Measurements from ENCODE around the gene CAGE1. TPM values are rescaled to one million over a fixed set of nuclear protein-coding genes. Genes with fewer than 3 reads are reported as not detected.

Gene CAGE1
- polyA plus RNA-seq, 3 donors, result not detected

DNA sequence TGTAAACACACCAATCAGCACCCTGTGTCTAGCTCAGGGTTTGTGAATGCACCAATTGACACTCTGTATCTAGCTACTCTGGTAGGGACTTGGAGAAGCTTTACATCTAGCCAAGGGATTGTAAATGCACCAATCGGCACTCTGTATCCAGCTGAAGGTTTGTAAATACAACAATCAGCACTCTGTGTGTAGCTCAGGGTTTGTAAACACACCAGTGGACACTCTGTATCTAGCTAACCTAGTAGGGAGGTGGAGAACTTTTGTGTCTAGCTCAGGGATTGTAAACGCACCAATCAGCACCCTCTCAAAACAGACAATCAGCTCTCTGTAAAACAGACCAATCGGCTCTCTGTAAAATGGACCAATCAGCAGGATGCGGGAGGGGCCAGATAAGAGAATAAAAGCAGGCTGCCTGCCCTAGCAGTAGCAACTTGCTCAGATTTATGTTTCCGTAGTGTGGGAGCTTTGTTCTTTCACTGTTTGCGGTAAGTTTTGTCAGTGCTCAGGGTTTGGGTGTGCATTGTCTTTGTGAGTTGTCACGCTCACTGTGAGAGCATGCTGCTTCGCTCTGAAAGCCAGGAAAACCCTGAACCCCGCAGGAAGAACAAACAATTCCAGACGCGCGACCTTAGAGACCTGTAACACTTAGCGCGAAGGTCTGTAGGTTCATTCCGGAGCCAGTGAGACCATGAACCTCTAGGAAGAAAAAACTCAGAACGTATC lies 37.1 kb upstream of the CAGE1 start:
- H3K4me1 ChIP-seq (ENCODE audit: control insufficient read depth in 1 of 2, insufficient read depth in 2 of 2, low read length in 2 of 2), result peaks cover 8 to 10% of the 10 kb centered on the region in 2 donors
- H3K9ac ChIP-seq (ENCODE audit: insufficient read depth, low read length, poor library complexity, severe bottlenecking), result no peak overlapping the region
- no peaks in the 10 kb centered on the region for H3K9me3 ChIP-seq (replicated peaks in 1 of 2; ENCODE audit: control insufficient read depth in 1 of 2, insufficient read depth in 1 of 2, low read length in 2 of 2)
- H3K36me3 ChIP-seq (replicated peaks in 1 of 2; ENCODE audit: control insufficient read depth in 1 of 2, insufficient read depth in 2 of 2, low read length in 2 of 2), result no peaks in the 10 kb centered on the region
- intact Hi-C loops (cut with micrococcal nuclease), result loop anchor here in 1 of 2 donors (10.0 kb wide), 1 partner anchor 188 kb away; no protein-coding TSS in a partner anchor
- no peak overlapping the region for H2AFZ ChIP-seq (ENCODE audit: insufficient read depth, low read depth, low read length, poor library complexity, severe bottlenecking)
- H3K9me3 Mint-ChIP-seq, result peaks cover 0 to 6% (median 0%) of the 10 kb centered on the region in 7 donors
- H3K27ac Mint-ChIP-seq, result no peak overlapping the region
- H3K36me3 Mint-ChIP-seq, result no peaks in the 10 kb centered on the region
- H3K27me3 ChIP-seq (ENCODE audit: control insufficient read depth in 2 of 2, insufficient read depth in 2 of 2, low read length in 2 of 2), result no peaks in the 10 kb centered on the region
- peak overlapping the region; percentile 5 to 7 for H3K4me3 Mint-ChIP-seq
- H3K4me3 ChIP-seq (replicated peaks in 1 of 3; ENCODE audit: low read depth in 2 of 3, low read length in 3 of 3), result no peak overlapping the region
- peaks cover 0 to 2% (median 0%) of the 10 kb centered on the region in 3 donors for H3K27me3 Mint-ChIP-seq (ENCODE audit: low read depth in 3 of 3)
- no peak overlapping the region for H3K4me2 ChIP-seq (replicated peaks; ENCODE audit: extremely low read depth, low read length, poor library complexity, severe bottlenecking)
- no peaks in the 10 kb centered on the region for H4K20me1 ChIP-seq (ENCODE audit: insufficient read depth, low read length)
- 76% methylated on average over 14 of the region's 16 CpGs for WGBS (ENCODE audit: insufficient coverage)
- peaks cover 12% of the 10 kb centered on the region for H3K4me1 Mint-ChIP-seq
- no peak overlapping the region for H3K27ac ChIP-seq (ENCODE audit: low read depth in 1 of 2, low read length in 2 of 2)
- TF ChIP-seq, protein P1, sequence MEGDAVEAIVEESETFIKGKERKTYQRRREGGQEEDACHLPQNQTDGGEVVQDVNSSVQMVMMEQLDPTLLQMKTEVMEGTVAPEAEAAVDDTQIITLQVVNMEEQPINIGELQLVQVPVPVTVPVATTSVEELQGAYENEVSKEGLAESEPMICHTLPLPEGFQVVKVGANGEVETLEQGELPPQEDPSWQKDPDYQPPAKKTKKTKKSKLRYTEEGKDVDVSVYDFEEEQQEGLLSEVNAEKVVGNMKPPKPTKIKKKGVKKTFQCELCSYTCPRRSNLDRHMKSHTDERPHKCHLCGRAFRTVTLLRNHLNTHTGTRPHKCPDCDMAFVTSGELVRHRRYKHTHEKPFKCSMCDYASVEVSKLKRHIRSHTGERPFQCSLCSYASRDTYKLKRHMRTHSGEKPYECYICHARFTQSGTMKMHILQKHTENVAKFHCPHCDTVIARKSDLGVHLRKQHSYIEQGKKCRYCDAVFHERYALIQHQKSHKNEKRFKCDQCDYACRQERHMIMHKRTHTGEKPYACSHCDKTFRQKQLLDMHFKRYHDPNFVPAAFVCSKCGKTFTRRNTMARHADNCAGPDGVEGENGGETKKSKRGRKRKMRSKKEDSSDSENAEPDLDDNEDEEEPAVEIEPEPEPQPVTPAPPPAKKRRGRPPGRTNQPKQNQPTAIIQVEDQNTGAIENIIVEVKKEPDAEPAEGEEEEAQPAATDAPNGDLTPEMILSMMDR (IDR thresholded peaks at IDR 0.05), result no peak
- H3K79me2 ChIP-seq (ENCODE audit: insufficient read depth, low read length), result no peaks in the 10 kb centered on the region
- no peak for DNase-seq

DNA sequence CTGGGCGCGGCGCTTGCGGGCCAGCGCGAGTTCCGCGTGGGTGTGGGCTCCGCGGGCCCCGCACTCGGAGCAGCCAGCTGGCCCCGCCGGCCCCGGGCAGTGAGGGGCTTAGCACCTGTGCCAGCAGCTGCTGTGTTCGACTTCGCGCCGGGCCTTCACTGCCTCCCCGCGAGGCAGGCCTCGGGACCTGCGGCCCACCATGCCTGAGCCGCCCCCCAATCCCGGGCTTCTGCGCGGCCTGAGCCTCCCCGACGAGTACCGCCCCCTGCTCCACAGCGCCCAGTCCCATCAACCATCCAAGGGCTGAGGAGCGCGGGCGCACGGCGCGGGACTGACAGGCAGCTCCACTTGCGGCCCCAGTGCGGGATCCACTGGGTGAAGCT lies 36.3 kb upstream of the CAGE1 start:
- peaks cover 0 to 2% (median 0%) of the 10 kb centered on the region in 3 donors for H3K27me3 Mint-ChIP-seq (ENCODE audit: low read depth in 3 of 3)
- DNase-seq, result no peak

More for the DNA sequence above, 36.3 kb upstream of the CAGE1 start:
- H3K4me1 ChIP-seq (ENCODE audit: control insufficient read depth in 1 of 2, insufficient read depth in 2 of 2, low read length in 2 of 2), result peaks cover 0 to 2% of the 10 kb centered on the region in 2 donors
- intact Hi-C loops (cut with micrococcal nuclease), result loop anchor here in 1 of 2 donors (10.0 kb wide), 1 partner anchor 189 kb away; no protein-coding TSS in a partner anchor
- no peak overlapping the region for H3K4me3 ChIP-seq (replicated peaks in 1 of 3; ENCODE audit: low read depth in 2 of 3, low read length in 3 of 3)
- H3K9me3 ChIP-seq (replicated peaks in 1 of 2; ENCODE audit: control insufficient read depth in 1 of 2, insufficient read depth in 1 of 2, low read length in 2 of 2), result no peaks in the 10 kb centered on the region
- H3K27ac ChIP-seq (ENCODE audit: low read depth in 1 of 2, low read length in 2 of 2), result no peak overlapping the region
- H3K9me3 Mint-ChIP-seq, result peaks cover 0 to 6% (median 0%) of the 10 kb centered on the region in 7 donors
- TF ChIP-seq, protein P1 (IDR thresholded peaks at IDR 0.05), result no peak
- peaks cover 4% of the 10 kb centered on the region for H3K4me1 Mint-ChIP-seq
- 98% methylated on average over 28 of the region's 39 CpGs for WGBS (ENCODE audit: insufficient coverage)
- no peaks in the 10 kb centered on the region for H4K20me1 ChIP-seq (ENCODE audit: insufficient read depth, low read length)
- H3K36me3 Mint-ChIP-seq, result peaks cover 0 to 6% of the 10 kb centered on the region in 2 donors
- H3K4me2 ChIP-seq (replicated peaks; ENCODE audit: extremely low read depth, low read length, poor library complexity, severe bottlenecking), result no peak overlapping the region
- no peaks in the 10 kb centered on the region for H3K36me3 ChIP-seq (replicated peaks in 1 of 2; ENCODE audit: control insufficient read depth in 1 of 2, insufficient read depth in 2 of 2, low read length in 2 of 2)
- H3K27ac Mint-ChIP-seq, result no peak overlapping the region
- H3K4me3 Mint-ChIP-seq, result no peak overlapping the region
- no peaks in the 10 kb centered on the region for H3K79me2 ChIP-seq (ENCODE audit: insufficient read depth, low read length)
- no peak overlapping the region for H2AFZ ChIP-seq (ENCODE audit: insufficient read depth, low read depth, low read length, poor library complexity, severe bottlenecking)
- H3K27me3 ChIP-seq (ENCODE audit: control insufficient read depth in 2 of 2, insufficient read depth in 2 of 2, low read length in 2 of 2), result no peaks in the 10 kb centered on the region
- no peak overlapping the region for H3K9ac ChIP-seq (ENCODE audit: insufficient read depth, low read length, poor library complexity, severe bottlenecking)

All from CD14-positive monocyte (primary cell).